Adipose tissue (tissue), 3 donors: ENCODE results near the gene TNN. TPM values are rescaled to one million over a fixed set of nuclear protein-coding genes. Genes with fewer than 3 reads are reported as not detected.
"Not testable (repeated sequence)": the region's sequence is repeated elsewhere in the genome, so short reads cannot be mapped to it uniquely, and the experiment has no call there.

Source experiments
- H3K27ac ChIP-seq: one replicate; pipeline ENCODE4 v1.5.1; 2013; ENCODE audit warnings: low read depth, low read length
- WGBS, 3 donors: extraction: QIAGEN DNeasy Blood & Tissue Kit; methylation state at CpG; one replicate each; pipeline ENCODE4 v1.1.7; 2013; 5-methylcytosine and 5-hydroxymethylcytosine counted together
- polyA plus RNA-seq, 3 donors: library from polyadenylated mRNA; stranded (reverse); fragments of 200-250 nt; gene quantifications; one replicate each; pipeline ENCODE4 v1.2.3, GENCODE V29; 2013
- donor health status: healthy with polysubstance abuse.
- donor health status: Bipolar disorder and iron deficiency.
- donor health status: healthy.

TNN gene, protein sequence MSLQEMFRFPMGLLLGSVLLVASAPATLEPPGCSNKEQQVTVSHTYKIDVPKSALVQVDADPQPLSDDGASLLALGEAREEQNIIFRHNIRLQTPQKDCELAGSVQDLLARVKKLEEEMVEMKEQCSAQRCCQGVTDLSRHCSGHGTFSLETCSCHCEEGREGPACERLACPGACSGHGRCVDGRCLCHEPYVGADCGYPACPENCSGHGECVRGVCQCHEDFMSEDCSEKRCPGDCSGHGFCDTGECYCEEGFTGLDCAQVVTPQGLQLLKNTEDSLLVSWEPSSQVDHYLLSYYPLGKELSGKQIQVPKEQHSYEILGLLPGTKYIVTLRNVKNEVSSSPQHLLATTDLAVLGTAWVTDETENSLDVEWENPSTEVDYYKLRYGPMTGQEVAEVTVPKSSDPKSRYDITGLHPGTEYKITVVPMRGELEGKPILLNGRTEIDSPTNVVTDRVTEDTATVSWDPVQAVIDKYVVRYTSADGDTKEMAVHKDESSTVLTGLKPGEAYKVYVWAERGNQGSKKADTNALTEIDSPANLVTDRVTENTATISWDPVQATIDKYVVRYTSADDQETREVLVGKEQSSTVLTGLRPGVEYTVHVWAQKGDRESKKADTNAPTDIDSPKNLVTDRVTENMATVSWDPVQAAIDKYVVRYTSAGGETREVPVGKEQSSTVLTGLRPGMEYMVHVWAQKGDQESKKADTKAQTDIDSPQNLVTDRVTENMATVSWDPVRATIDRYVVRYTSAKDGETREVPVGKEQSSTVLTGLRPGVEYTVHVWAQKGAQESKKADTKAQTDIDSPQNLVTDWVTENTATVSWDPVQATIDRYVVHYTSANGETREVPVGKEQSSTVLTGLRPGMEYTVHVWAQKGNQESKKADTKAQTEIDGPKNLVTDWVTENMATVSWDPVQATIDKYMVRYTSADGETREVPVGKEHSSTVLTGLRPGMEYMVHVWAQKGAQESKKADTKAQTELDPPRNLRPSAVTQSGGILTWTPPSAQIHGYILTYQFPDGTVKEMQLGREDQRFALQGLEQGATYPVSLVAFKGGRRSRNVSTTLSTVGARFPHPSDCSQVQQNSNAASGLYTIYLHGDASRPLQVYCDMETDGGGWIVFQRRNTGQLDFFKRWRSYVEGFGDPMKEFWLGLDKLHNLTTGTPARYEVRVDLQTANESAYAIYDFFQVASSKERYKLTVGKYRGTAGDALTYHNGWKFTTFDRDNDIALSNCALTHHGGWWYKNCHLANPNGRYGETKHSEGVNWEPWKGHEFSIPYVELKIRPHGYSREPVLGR (N-terminal part only)
- polyA plus RNA-seq: under 1 TPM; 0.10 to 0.67 (median 0.62) TPM

DNA sequence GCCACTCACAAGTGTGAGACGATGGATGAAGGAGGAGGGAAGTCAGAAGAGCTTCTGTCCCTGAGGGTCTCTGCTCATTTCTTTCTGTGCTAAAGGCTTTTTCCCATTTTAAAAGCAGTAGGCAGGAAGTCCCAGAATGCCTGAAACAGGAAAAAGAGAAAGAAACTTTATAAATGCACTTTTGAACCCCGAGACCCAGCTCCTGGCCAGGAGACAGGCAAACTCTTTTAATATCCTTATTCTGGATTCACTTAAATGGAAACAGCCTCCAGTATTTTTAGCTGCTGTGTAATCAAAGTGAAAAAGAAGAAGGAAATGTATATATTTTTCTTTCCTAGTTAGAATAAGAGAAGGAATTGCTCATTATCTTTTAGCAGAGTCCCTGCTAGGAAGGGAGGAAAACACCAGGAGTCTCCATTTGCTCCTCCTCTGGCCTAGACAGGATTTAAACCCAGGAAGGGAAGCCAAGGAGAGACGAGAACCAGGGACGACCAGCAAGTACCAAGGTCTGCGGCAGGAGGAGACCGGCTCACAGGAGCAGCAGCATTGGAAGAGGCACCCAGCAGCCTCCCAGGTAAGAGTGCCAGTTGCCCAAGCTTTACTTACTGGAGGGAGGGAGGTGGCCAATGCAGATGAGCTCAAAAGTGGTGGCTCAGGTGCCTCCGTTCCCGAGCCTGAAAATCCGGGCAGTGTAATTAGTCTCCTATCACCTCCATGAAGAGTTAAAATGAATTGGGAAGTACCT, at the start of gene TNN:
TNN (plus strand) TSS at position 472 of the 745 bp plus-strand sequence. CDS start 9,586 bp downstream, outside the sequence.
- H3K27ac ChIP-seq: no peak within 1 kb of the TSS
- 45 to 71% (median 59%) methylated on average over 9 of the region's 9 CpGs for whole genome bisulfite sequencing, 3 donors

DNA sequence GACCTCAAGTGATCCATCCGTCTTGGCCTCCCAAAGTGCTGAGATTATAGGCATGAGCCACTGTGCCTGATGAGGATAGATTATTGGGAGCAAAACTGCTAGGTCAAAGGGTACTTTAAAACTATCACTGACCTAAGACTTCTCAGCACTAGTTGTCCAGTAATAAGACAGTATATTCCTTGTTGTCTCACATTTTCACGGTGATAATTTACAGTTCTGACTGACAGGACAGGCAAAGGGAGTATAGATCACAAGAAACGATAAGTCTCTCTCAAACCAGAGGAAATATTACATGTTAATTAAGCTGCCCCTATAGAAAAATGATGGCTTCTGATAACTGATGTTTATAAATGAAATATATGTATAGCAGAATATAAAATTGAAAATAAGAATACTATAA, 48.1 kb upstream of the TNN start:
- WGBS, 3 donors: 87 to 91% (median 88%) methylated on average over 3 of the region's 3 CpGs
- no peak overlapping the region for H3K27ac ChIP-seq

DNA sequence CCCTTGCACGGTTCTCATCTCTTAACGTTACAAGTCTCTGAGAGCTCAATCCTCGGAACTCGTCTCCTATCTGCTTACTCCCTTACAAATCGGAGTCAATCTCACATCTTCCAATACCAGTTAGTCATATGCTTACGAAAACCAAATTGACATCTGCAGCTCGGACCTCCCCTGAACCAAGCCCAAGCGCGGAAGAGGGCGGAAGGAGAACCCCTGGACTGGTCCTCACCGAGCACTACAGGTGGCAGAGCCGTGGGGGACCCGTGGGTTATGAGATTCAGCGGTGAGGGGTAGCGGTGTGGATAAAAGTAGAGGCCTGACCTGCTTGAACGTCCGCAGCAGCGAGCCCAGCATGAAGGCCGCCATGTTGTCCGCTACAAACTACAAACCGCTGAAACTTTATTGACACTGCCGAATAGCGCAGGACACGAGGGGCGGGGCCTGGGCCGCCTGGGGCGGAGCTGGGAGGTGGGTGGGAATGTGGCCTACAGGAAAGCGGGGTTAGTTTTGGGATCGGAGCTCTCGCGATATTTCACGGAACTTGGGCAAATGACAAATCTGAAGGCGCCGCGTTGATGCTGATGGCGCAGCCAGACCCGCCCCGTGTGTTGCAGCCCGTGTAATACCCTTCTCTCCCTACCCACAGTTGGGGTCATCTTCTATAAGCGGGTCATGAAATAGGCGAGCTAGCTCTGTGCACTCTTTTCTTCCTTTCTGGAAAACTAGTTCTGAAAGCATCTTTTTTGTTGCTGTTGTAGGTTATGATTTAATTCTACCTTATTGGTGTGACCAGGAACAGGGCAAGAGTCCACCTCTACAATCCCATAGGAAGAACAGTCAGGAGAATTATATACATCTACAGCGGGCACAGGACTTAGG, 44.4 kb upstream of the TNN start, which contains the start of gene MRPS14:
MRPS14 (minus strand) TSS at position 383 of the 879 bp plus-strand sequence; CDS start at position 366, 17 bp downstream.
- H3K27ac ChIP-seq: no peak within 1 kb of the TSS
- 3% methylated on average over 42 of the region's 42 CpGs for WGBS, 3 donors

DNA sequence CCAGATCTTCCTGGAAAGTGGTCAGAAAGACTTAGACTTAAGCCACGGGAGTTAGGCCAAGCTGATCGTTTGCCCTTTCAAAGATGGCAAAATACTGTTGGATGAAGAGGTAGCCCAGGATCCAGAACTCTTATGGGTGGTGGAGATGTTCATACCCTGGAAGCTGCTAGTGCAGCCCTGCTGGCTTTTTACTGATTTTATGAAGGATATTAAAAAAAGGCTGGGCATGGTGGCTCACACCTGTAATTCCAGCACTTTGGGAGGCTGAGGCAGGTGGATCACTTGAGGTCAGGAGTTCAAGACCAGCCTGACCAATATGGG, 43.8 kb upstream of the TNN start:
- WGBS, 3 donors: 93 to 96% (median 93%) methylated on average over 2 of the region's 2 CpGs
- H3K27ac ChIP-seq: not testable (repeated sequence)

DNA sequence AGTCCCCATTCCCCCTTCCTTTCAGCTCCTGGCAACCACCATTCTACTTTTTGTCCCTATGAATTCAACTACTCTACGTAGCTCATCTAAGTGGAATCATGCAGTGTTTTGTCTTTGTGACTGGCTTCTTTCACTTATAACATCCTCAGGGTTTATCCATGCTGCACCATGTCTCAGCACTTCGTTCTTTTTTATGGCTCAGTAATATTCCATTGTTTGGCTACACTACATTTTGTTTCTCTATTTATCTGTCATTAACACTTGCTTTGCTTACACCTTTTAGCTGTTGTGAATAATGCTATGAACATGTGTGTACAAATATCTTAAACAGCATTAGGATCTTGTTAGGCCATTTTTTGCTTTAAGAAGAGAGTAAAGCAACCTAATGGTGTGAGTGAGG, 42.9 kb upstream of the TNN start:
- WGBS, 3 donors: 94 to 99% (median 97%) methylated on average over 2 of the region's 2 CpGs

DNA sequence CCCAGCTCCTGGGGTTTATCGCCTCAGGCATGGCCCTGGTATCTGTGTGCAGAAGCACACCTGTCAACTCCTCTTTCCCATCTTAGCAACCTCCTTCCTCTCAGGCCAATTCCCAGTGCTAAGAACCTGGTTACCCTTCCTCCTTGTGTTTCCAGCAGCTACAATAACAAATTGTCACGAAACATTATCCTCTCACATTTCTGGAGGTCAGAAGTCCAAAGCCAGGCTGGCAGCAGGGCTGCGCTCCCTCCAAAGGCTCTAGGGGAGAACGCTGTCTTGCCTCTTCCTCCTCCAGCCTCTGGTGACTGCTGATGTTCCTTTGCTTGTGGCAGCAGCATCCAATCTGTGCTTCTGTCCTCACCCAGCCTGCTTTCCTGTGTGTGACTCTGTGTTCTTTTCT, 33.7 kb upstream of the TNN start:
- 78 to 94% (median 88%) methylated on average over 4 of the region's 4 CpGs for WGBS, 3 donors

More for the DNA sequence above, 42.9 kb upstream of the TNN start:
- no peak overlapping the region for H3K27ac ChIP-seq

DNA sequence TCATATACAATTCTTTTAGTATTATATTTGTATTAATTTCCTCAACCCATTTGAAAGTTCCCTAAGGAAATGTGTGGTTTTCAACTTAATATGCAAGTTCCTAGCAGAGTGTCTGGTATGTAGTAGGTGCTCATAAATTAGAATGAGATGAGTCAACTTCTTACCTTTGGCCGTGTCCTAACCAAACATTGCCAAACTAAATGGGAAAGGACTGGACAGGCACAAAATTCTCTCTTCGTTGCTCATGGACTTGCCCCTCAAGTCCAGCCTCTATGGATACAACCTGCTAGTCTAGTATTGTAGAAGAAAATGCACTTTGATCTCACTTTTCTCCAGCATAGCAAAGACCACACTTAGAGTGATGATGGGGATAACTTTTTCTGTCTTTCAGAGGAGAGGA, 32.9 kb upstream of the TNN start:
- H3K27ac ChIP-seq: no peak overlapping the region
- 66 to 82% (median 72%) methylated on average over 2 of the region's 2 CpGs for WGBS, 3 donors

More for the DNA sequence above, 33.7 kb upstream of the TNN start:
- no peak overlapping the region for H3K27ac ChIP-seq

DNA sequence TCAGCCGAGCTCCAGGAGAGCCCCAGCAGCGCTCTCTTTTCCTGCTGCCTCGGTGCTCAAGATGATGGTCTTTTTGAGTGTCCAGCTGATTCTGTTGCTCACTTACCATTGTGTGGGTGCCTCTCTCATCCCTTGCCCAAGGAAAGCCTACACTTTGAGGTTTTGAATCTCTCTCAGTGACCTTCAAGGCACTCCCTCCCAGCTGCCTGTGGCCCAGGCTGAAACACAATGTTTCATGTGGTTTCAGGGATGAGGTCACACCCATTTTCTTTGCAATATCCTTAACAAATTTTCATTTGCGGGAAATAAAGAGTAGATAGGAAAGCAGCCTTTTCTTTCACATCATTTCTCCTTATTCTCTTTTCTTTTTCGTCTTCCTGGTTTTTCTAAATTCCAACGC, 31.8 kb upstream of the TNN start:
- 81 to 90% (median 85%) methylated on average over 6 of the region's 6 CpGs for WGBS, 3 donors
- no peak overlapping the region for H3K27ac ChIP-seq

DNA sequence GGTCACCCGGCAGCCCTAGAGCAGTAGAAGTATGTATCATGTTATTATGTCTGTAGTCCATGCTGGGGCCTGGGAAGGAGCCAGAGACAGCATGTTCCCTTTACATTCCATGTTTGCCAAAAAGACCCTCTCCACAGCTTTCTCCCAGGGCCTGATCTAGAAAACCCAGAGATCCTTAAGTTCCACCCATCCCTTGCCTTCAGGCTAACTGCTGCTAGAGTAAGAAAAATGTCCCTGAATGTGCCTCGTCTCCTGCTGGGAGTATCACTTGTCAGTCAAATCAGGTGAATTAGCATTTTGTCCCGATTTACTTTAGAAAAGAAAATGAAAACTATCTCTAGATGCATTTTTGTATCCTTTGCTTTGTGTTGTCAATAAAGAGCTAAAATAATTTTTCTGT, 31.2 kb upstream of the TNN start:
- WGBS, 3 donors: 48 to 77% (median 70%) methylated on average over 3 of the region's 3 CpGs
- no peak overlapping the region for H3K27ac ChIP-seq

DNA sequence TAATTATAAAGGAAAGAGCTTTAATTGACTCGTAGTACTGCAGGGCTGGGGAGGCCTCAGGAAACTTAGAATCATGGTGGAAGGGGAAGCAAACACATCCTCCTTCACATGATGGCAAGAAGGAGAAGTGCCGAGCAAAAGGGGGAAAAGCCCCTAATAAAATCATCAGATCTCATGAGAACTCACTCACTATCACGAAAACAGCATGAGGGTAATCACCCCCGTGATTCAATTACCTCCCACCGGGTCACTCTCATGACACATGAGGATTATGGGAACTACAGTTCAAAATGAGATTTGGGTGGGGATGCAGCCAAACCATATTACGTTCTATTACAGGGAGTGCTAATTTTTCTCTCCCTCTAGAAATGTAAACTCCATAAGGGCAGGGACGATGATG, 30.2 kb upstream of the TNN start:
- 54 to 67% (median 61%) methylated on average over 7 of the region's 7 CpGs for WGBS, 3 donors

DNA sequence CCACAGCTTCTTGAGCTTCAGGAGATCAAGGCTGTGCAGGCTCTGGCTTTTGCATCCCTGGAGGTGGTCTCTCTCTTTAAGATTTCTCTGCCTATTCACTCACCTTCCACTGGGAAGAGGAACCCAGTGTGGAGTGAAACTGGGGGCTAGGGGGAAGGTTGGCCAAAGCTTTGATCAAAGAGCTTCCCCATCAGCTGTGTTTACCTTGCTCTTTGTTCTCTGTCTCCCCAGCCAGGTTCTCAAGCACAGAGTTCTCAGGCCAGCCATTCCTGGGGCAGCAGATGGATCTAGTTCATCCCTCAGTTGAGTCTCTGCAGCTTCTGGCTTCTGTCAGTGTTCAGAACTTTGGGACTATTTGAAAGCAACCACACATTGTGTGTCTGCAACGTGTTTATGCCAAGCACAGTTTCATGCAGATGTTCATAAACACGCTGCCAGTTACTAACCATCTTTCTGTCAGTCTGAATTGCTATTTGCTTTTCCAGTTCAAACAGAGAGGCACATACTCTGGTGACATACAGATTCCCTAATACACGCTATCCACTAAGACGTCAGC, 27.2 kb upstream of the TNN start:
- H3K27ac ChIP-seq: no peak overlapping the region
- WGBS, 3 donors: 53 to 78% (median 69%) methylated on average over 4 of the region's 4 CpGs

More for the DNA sequence above, 30.2 kb upstream of the TNN start:
- no peak overlapping the region for H3K27ac ChIP-seq

DNA sequence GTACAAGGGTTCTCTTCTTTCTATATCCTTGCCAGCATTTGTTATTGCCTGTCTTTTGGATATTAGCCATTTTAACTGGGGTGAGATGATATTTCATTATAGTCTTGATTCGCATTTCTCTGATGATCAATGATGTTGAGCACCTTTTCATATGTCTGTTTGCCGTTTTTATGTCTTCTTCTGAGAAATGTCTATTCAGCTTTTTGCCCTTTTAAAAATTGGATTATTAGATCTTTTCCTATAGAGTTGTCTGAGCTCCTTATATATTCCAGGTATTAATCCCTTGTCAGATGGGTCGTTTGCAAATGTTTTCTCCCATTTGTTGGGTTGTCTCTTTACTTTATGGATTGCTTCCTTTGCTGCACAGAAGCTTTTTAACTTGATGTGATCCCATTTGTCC, 25.0 kb upstream of the TNN start:
- no peak overlapping the region for H3K27ac ChIP-seq
- 57 to 73% (median 72%) methylated on average over 3 of the region's 3 CpGs for WGBS, 3 donors

DNA sequence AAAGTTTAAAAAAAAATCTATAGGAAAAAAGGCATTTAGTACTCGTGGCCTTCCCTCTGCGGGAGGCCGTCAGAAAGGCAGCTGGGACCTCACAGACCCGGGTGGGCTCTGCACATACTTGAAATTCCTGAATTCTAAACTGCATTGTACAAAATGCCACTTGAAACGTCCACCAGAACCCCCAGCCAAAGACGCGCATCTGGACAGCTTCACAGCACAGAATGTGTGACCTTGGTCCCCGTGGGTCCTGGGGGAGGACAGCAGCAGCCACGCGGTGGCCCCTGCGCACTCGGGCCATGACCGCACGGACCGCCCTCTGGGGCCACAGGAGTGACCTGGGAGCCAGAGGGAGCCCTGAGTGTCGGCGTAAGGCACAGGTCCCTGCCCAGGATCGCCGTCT, 23.8 kb upstream of the TNN start:
- H3K27ac ChIP-seq: no peak overlapping the region
- WGBS, 3 donors: 40 to 68% (median 49%) methylated on average over 19 of the region's 19 CpGs

DNA sequence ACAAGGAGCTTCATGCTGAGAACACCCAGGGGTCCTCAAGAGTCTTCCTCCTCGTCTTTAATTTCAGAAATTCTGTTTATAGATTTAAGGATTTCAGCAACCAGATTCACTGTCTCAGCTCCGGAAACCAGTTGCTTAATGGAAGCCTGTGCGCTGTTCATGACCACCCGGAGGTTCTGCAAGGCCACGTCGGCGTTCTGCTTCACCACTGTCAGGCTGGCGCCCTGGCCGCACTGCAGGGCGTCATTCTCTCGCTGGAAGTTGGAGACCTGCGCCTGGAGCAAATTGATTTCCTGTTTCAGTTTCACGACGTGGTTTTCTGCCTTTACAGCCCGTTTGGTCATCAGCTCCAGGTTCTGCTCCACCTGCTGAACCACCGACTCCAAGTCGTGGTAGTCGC, 23.0 kb upstream of the TNN start:
- not testable (repeated sequence) for H3K27ac ChIP-seq
- WGBS, 3 donors: 86 to 89% (median 88%) methylated on average over 18 of the region's 18 CpGs

DNA sequence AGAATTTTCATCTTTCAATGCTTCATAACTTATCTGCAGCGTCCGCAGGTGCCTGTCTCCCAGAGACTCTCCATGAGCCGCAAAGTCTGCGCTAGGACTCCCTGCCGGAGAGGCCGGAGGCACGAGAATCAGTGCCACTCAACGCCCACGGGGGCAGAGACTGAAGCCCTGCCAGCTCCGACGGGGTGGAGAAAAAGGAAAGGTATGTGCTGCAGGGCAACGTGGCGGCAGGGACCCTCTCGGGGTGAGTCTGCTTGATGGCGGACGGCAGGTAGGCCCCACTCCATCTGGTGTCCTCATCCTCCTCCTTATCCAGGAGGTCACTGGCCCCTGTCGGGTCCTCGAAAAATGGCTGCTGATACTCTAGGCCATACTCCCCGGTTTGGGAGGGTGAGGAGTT, 22.5 kb upstream of the TNN start:
- 93 to 96% (median 94%) methylated on average over 19 of the region's 19 CpGs for WGBS, 3 donors
- H3K27ac ChIP-seq: no peak overlapping the region

DNA sequence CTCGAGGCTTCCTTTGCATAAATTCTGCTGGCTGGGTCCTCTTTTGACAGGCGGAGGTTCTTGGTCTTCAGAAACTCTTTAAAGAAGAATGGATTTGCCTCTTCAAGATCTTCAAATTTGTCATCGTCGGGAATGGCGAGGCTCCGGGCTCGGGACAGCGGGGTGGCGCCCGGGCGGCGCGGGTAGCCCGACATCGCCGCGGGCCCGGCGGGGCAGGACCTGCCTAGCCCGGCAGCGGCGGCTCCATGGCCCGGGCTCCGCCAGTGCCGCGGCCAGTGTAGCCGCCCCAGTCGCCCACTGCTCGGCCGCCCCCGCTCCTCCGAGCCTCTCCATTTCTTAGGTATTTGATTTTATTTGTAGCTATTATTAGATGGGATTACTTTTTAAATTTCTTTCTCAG, 22.1 kb upstream of the TNN start:
- 97 to 98% (median 97%) methylated on average over 32 of the region's 32 CpGs for WGBS, 3 donors
- no peak overlapping the region for H3K27ac ChIP-seq

DNA sequence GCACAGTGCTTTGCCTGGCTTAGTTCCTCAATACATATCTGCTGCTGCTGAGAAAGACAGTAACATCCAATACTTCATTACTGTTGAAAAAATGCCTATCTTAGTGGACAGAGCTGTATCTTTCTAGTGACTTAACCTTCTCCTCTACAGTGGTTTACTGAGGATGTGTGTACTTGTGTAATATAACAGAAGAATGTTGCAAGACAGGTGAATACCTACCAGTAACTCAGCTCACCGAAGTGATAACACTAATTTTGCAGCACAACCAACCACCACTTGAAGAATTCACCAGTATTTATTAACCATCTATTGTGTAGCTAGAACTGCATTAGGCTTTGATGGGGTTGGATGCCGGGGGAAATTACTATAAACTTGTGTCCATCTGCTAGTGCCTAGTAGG, 16.6 kb upstream of the TNN start:
- H3K27ac ChIP-seq: no peak overlapping the region
- WGBS, 3 donors: 84 to 89% (median 84%) methylated on average over 2 of the region's 2 CpGs
